ENCODE measurements around the gene DYNC1H1.

The DYNC1H1 gene

GRCh38 chr14:101950516-101951215, 13.7 kb upstream of the DYNC1H1 start:
- H3K4me3 ChIP-seq: no peak overlapping the region
- H3K4me1 ChIP-seq: peaks cover 6% of the 10 kb centered on the region; the same call in 1 of the 2 replicates
- H3K36me3 ChIP-seq (replicated peaks): no peaks in the 10 kb centered on the region
- H3K27me3 ChIP-seq (ENCODE audit: low read depth): no peaks in the 10 kb centered on the region
- no peaks in the 10 kb centered on the region for H3K9me3 ChIP-seq
- in situ Hi-C loops (cut with MboI; ENCODE audit: low sequenced_read_pairs): loop anchor here (25.0 kb wide), 1 partner anchor 562 kb away; the partner anchor contains the start of gene ANKRD9
- DNase-seq (ENCODE audit: low spot score in 2 of 2): no peak

GRCh38 chr14:101953151-101953550, 11.2 kb upstream of the DYNC1H1 start:
- Histone ChIP-seq H3K36me3 (replicated peaks) (no peaks in the 10 kb centered on the region), H3K4me3 (no peak overlapping the region), H3K27me3 (ENCODE audit: low read depth) (no peaks in the 10 kb centered on the region), H3K9me3 (no peaks in the 10 kb centered on the region), H3K4me1 (peaks cover 3% of the 10 kb centered on the region; the same call in 1 of the 2 replicates)
- in situ Hi-C loops (cut with MboI; ENCODE audit: low sequenced_read_pairs): loop anchor here (25.0 kb wide), 1 partner anchor 559 kb away; the partner anchor contains the start of gene ANKRD9
- no peak for DNase-seq (ENCODE audit: low spot score in 2 of 2)

- no peak for DNase-seq (ENCODE audit: low spot score in 2 of 2)
- H3K4me3 ChIP-seq: no peak overlapping the region
- H3K9me3 ChIP-seq: no peaks in the 10 kb centered on the region
- no peaks in the 10 kb centered on the region for H3K36me3 ChIP-seq (replicated peaks)
- H3K27me3 ChIP-seq (ENCODE audit: low read depth): no peaks in the 10 kb centered on the region
- in situ Hi-C loops (cut with MboI; ENCODE audit: low sequenced_read_pairs): loop anchor here (25.0 kb wide), 1 partner anchor 558 kb away; the partner anchor contains the start of gene ANKRD9
- no peaks in the 10 kb centered on the region; the same call in 1 of the 2 replicates for H3K4me1 ChIP-seq
These were observed 9.9 kb upstream of the DYNC1H1 start for GRCh38 chr14:101954501-101954900.

GRCh38 chr14:101955695-101956161, 8.6 kb upstream of the DYNC1H1 start:
- no peak overlapping the region for H3K4me3 ChIP-seq
- H3K36me3 ChIP-seq (replicated peaks): no peaks in the 10 kb centered on the region
- H3K27me3 ChIP-seq (ENCODE audit: low read depth): no peaks in the 10 kb centered on the region
- in situ Hi-C loops (cut with MboI; ENCODE audit: low sequenced_read_pairs): loop anchor here (25.0 kb wide), 1 partner anchor 557 kb away; the partner anchor contains the start of gene ANKRD9
- no peaks in the 10 kb centered on the region for H3K9me3 ChIP-seq
- no peak for DNase-seq (ENCODE audit: low spot score in 2 of 2)
- no peaks in the 10 kb centered on the region for H3K4me1 ChIP-seq

GRCh38 chr14:101956179-101956885, 8.0 kb upstream of the DYNC1H1 start:
- Histone ChIP-seq H3K4me1 (no peaks in the 10 kb centered on the region), H3K36me3 (replicated peaks) (no peaks in the 10 kb centered on the region), H3K4me3 (no peak overlapping the region), H3K9me3 (no peaks in the 10 kb centered on the region), H3K27me3 (ENCODE audit: low read depth) (no peaks in the 10 kb centered on the region)
- DNase-seq (ENCODE audit: low spot score in 2 of 2): no peak
- in situ Hi-C loops (cut with MboI; ENCODE audit: low sequenced_read_pairs): loop anchor here (25.0 kb wide), 1 partner anchor 556 kb away; the partner anchor contains the start of gene ANKRD9

- in situ Hi-C loops (cut with MboI; ENCODE audit: low sequenced_read_pairs): loop anchor here (25.0 kb wide), 1 partner anchor 555 kb away; the partner anchor contains the start of gene ANKRD9
- DNase-seq (ENCODE audit: low spot score in 2 of 2): no peak
- H3K9me3 ChIP-seq: no peaks in the 10 kb centered on the region
- no peaks in the 10 kb centered on the region for H3K27me3 ChIP-seq (ENCODE audit: low read depth)
- no peak overlapping the region for H3K4me3 ChIP-seq
- H3K36me3 ChIP-seq (replicated peaks): no peaks in the 10 kb centered on the region
- H3K4me1 ChIP-seq: no peaks in the 10 kb centered on the region
These were observed 6.8 kb upstream of the DYNC1H1 start for GRCh38 chr14:101957406-101958234.

GRCh38 chr14:101958418-101959180, 5.8 kb upstream of the DYNC1H1 start:
- H3K36me3 ChIP-seq (replicated peaks): no peaks in the 10 kb centered on the region
- H3K9me3 ChIP-seq: no peaks in the 10 kb centered on the region
- no peak overlapping the region for H3K4me3 ChIP-seq
- no peaks in the 10 kb centered on the region for H3K4me1 ChIP-seq
- H3K27me3 ChIP-seq (ENCODE audit: low read depth): no peaks in the 10 kb centered on the region
- in situ Hi-C loops (cut with MboI; ENCODE audit: low sequenced_read_pairs): loop anchor here (25.0 kb wide), 1 partner anchor 554 kb away; the partner anchor contains the start of gene ANKRD9
- DNase-seq (ENCODE audit: low spot score in 2 of 2): no peak

- Histone ChIP-seq H3K36me3 (replicated peaks) (no peaks in the 10 kb centered on the region), H3K4me1 (no peaks in the 10 kb centered on the region), H3K9me3 (no peaks in the 10 kb centered on the region), H3K27me3 (ENCODE audit: low read depth) (no peaks in the 10 kb centered on the region), H3K4me3 (no peak overlapping the region)
- no peak for DNase-seq (ENCODE audit: low spot score in 2 of 2)
- in situ Hi-C loops (cut with MboI; ENCODE audit: low sequenced_read_pairs): loop anchor here (25.0 kb wide), 1 partner anchor 553 kb away; the partner anchor contains the start of gene ANKRD9
These were observed 5.1 kb upstream of the DYNC1H1 start for GRCh38 chr14:101959277-101959676.

GRCh38 chr14:101960225-101960624, 4.1 kb upstream of the DYNC1H1 start:
- Histone ChIP-seq H3K36me3 (replicated peaks) (no peaks in the 10 kb centered on the region), H3K4me3 (no peak overlapping the region), H3K9me3 (no peaks in the 10 kb centered on the region), H3K4me1 (no peaks in the 10 kb centered on the region), H3K27me3 (ENCODE audit: low read depth) (no peaks in the 10 kb centered on the region)
- in situ Hi-C loops (cut with MboI; ENCODE audit: low sequenced_read_pairs): loop anchor here (5.0 to 25.0 kb wide), 3 partner anchors 248 to 552 kb away; partner anchors contain the start of genes ANKRD9 and ZNF839
- DNase-seq (ENCODE audit: low spot score in 2 of 2): peak in 1 of 2 experiments; percentile 70

GRCh38 chr14:101961011-101961721, 3.2 kb upstream of the DYNC1H1 start:
- Histone ChIP-seq H3K4me3 (no peak overlapping the region), H3K9me3 (no peaks in the 10 kb centered on the region), H3K27me3 (ENCODE audit: low read depth) (no peaks in the 10 kb centered on the region), H3K4me1 (peaks cover 1% of the 10 kb centered on the region; the same call in 1 of the 2 replicates), H3K36me3 (replicated peaks) (no peaks in the 10 kb centered on the region)
- in situ Hi-C loops (cut with MboI; ENCODE audit: low sequenced_read_pairs): loop anchor here (5.0 to 25.0 kb wide), 3 partner anchors 249 to 551 kb away; partner anchors contain the start of genes ANKRD9 and ZNF839
- DNase-seq (ENCODE audit: low spot score in 2 of 2): peak; percentile 82 to 89

- Histone ChIP-seq H3K27me3 (ENCODE audit: low read depth) (no peaks in the 10 kb centered on the region), H3K36me3 (replicated peaks) (no peaks in the 10 kb centered on the region), H3K4me3 (no peak overlapping the region), H3K4me1 (peaks cover 9% of the 10 kb centered on the region; the same call in 1 of the 2 replicates), H3K9me3 (no peaks in the 10 kb centered on the region)
- in situ Hi-C loops (cut with MboI; ENCODE audit: low sequenced_read_pairs): loop anchor here (5.0 to 25.0 kb wide), 3 partner anchors 250 to 550 kb away; partner anchors contain the start of genes ANKRD9 and ZNF839
- DNase-seq (ENCODE audit: low spot score in 2 of 2): no peak
These were observed 2.4 kb upstream of the DYNC1H1 start for GRCh38 chr14:101961746-101962502.

Data from HAP-1 (cell line).